MM.1S (cell line): ENCODE measurements around the gene TRDMT1.

Experiments used
- EZH2 ChIP-seq: fragments of 300-600 bp; sonication (generic); optimal IDR thresholded peaks from 2 replicates; pipeline ENCODE3; 2017; ENCODE audit warnings: low read depth, mild to moderate bottlenecking, antibody characterized with exemption, low read length, mixed read lengths
- TF ChIP-seq, protein P1 (sequence below): fragments of 300-600 bp; sonication (generic); IDR thresholded peaks from 2 replicates; pipeline ENCODE4 v1.5.1; 2016; ENCODE audit warnings: antibody characterized with exemption, low read length, mixed read lengths

DNA sequence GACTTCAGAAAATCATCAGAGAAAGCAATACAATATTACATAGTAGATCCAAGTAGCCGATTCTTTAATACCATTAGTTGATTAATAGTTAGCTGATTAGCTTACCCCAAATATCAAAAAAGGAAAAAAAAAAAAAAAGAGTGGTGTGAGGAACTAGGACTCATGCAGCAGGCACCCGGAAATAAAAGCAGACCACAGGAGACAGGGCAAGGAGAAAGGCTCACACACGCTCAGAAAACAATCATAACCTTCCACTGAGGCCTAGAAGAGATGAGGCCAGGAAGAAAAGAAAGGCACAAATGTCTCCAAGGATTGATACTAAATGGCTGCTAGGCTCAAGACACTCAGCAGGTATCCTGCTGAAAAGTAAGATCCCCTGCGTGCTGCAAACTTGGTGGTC, 25.9 kb downstream of the TRDMT1 start:
- TF ChIP-seq, protein P1, sequence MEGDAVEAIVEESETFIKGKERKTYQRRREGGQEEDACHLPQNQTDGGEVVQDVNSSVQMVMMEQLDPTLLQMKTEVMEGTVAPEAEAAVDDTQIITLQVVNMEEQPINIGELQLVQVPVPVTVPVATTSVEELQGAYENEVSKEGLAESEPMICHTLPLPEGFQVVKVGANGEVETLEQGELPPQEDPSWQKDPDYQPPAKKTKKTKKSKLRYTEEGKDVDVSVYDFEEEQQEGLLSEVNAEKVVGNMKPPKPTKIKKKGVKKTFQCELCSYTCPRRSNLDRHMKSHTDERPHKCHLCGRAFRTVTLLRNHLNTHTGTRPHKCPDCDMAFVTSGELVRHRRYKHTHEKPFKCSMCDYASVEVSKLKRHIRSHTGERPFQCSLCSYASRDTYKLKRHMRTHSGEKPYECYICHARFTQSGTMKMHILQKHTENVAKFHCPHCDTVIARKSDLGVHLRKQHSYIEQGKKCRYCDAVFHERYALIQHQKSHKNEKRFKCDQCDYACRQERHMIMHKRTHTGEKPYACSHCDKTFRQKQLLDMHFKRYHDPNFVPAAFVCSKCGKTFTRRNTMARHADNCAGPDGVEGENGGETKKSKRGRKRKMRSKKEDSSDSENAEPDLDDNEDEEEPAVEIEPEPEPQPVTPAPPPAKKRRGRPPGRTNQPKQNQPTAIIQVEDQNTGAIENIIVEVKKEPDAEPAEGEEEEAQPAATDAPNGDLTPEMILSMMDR, result no peak
- TF ChIP-seq EZH2, result no peak
